Measurements from ENCODE around the gene LGALS7B. TPM values are rescaled to one million over a fixed set of nuclear protein-coding genes. Genes with fewer than 3 reads are reported as not detected.
"Not testable (repeated sequence)": the region's sequence is repeated elsewhere in the genome, so short reads cannot be mapped to it uniquely, and the experiment has no call there.

The LGALS7B gene
- total and polyA plus RNA-seq, 2 of the 8 experiments (the other 6 are each of a cell fraction or from before 2014, with no cell fraction given): 3.6 TPM; not detected in 1

- H2AK5ac ChIP-seq (ENCODE audit: low read depth, low read length); H2BK15ac ChIP-seq (ENCODE audit: low read length); H2BK20ac ChIP-seq (ENCODE audit: low read length); H3K79me1 ChIP-seq (ENCODE audit: low read depth, low read length); FAIRE-seq; H4K20me1 ChIP-seq (replicated peaks in 1 of 2; ENCODE audit: control insufficient read depth in 1 of 2, insufficient read depth in 2 of 2, low read length in 2 of 2); H2BK120ac ChIP-seq (replicated peaks; ENCODE audit: low read depth, low read length); H3K14ac ChIP-seq (ENCODE audit: insufficient read length); H3K4me3 ChIP-seq (ENCODE audit: extremely low read depth in 1 of 4, insufficient read depth in 2 of 4, low read depth in 3 of 4, low read length in 4 of 4); H3K23ac ChIP-seq (ENCODE audit: insufficient read length); H3K23me2 ChIP-seq (ENCODE audit: low read depth, low read length); H3K79me2 ChIP-seq (ENCODE audit: control insufficient read depth in 1 of 2, insufficient read depth in 2 of 2, low read length in 2 of 2); H3K27me3 ChIP-seq (replicated peaks in 1 of 4; ENCODE audit: control insufficient read depth in 3 of 4, extremely low read depth in 1 of 4, insufficient read depth in 3 of 4, low read length in 3 of 4); H3K36me3 ChIP-seq (ENCODE audit: control insufficient read depth in 2 of 4, insufficient read depth in 4 of 4, low read length in 3 of 4); H3K4ac ChIP-seq (replicated peaks; ENCODE audit: insufficient read length, low read depth, low read length); H4K5ac ChIP-seq (ENCODE audit: insufficient read length, low read depth, low read length); H4K8ac ChIP-seq (ENCODE audit: extremely low read depth, insufficient read depth, low read length); H2BK12ac ChIP-seq (ENCODE audit: low read depth, low read length); H3K9ac ChIP-seq (replicated peaks in 1 of 4; ENCODE audit: extremely low read depth in 1 of 4, low read depth in 3 of 4, low read length in 3 of 4); H3K18ac ChIP-seq (ENCODE audit: extremely low read depth, low read length); H3K4me2 ChIP-seq (ENCODE audit: insufficient read depth in 1 of 2, low read depth in 2 of 2, low read length in 2 of 2); DNase-seq (ENCODE audit: low read depth in 1 of 2, low spot score in 2 of 2); H3K9me3 ChIP-seq (ENCODE audit: insufficient read depth in 2 of 2, low read depth in 1 of 2, low read length in 1 of 2); H4K91ac ChIP-seq (replicated peaks; ENCODE audit: insufficient read length, low read length); H2AFZ ChIP-seq (ENCODE audit: low read length); H3K4me1 ChIP-seq (replicated peaks in 1 of 4; ENCODE audit: control insufficient read depth in 3 of 4, insufficient read depth in 4 of 4, low read length in 3 of 4); H2BK5ac ChIP-seq (ENCODE audit: low read depth, low read length); H3K56ac ChIP-seq (replicated peaks; ENCODE audit: insufficient read length, low read depth, low read length); H3K27ac ChIP-seq (ENCODE audit: low read depth, low read length): not testable (repeated sequence)
- POLR2A ChIA-PET (ENCODE audit: partially characterized antibody): interaction anchor here (0.9 kb wide), 1 partner anchor 84 kb away, joined by 3 read pairs; no protein-coding TSS in a partner anchor
- CTCF ChIA-PET (ENCODE audit: partially characterized antibody): interaction anchor here (0.6 to 1.4 kb wide), 4 partner anchors 8 to 171 kb away, joined by 3 to 10 read pairs (median 5); no protein-coding TSS in a partner anchor
- WGBS, 2 experiments (ENCODE audit: extremely low coverage in 1 of 2, insufficient coverage in 1 of 2, insufficient read length in 1 of 2, insufficient replicate concordance in 2 of 2, low coverage in 1 of 2, low lambda C conversion rate in 2 of 2, missing lambda C conversion rate in 1 of 2): 86% methylated on average over 9 of the region's 9 CpGs; no CpG with 5 or more reads in 1 of the 2 experiments
Observed at GRCh38 chr19:38761884-38762389, 27.1 kb upstream of the LGALS7B start.
